ENCODE data around the gene IGSF21. TPM values are rescaled to one million over a fixed set of nuclear protein-coding genes. Genes with fewer than 3 reads are reported as not detected.

The IGSF21 gene
- total and polyA plus RNA-seq, 2 donors (not counting 1 experiment from before 2014, with no cell fraction given) = not detected

- H3K4me1 Mint-ChIP-seq = no peaks in the 10 kb centered on the region
Observed at GRCh38 chr1:18325136-18325535, 217.5 kb downstream of the IGSF21 start.

More at GRCh38 chr1:18325136-18325535, 217.5 kb downstream of the IGSF21 start:
- H3K4me3 Mint-ChIP-seq = no peak overlapping the region
- no peak overlapping the region for H3K27ac Mint-ChIP-seq
- H3K27me3 ChIP-seq (replicated peaks in 1 of 4; ENCODE audit: control extremely low read depth in 1 of 4, control insufficient read depth in 3 of 4, insufficient read depth in 4 of 4, low read length in 3 of 4) = peaks cover 0 to 2% (median 0%) of the 10 kb centered on the region in 4 experiments
- no peak overlapping the region for H3K27ac ChIP-seq (ENCODE audit: low read length in 2 of 2)
- TF ChIP-seq EZH2 (IDR thresholded peaks at IDR 0.05; ENCODE audit: borderline replicate concordance, insufficient read depth, low read depth, low read length, poor library complexity, severe bottlenecking) (no peak), CTCF (IDR thresholded peaks at IDR 0.05) (no peak)
- H3K27me3 Mint-ChIP-seq = peaks cover 21% of the 10 kb centered on the region
- H3K4me2 ChIP-seq (replicated peaks; ENCODE audit: low read depth, low read length, poor library complexity, severe bottlenecking) = no peak overlapping the region
- no peaks in the 10 kb centered on the region for H3K4me1 ChIP-seq (ENCODE audit: control insufficient read depth in 2 of 2, insufficient read depth in 2 of 2, low read length in 2 of 2)
- H3K9ac ChIP-seq (ENCODE audit: low read length) = no peak overlapping the region
- H3K36me3 ChIP-seq (replicated peaks in 1 of 2; ENCODE audit: control extremely low read depth in 1 of 2, control insufficient read depth in 1 of 2, extremely low read depth in 1 of 2, insufficient read depth in 2 of 2, low read length in 1 of 2) = no peaks in the 10 kb centered on the region
- H3K4me3 ChIP-seq (ENCODE audit: control extremely low read depth in 1 of 5, extremely low read depth in 1 of 5, insufficient read depth in 1 of 5, low read depth in 2 of 5, low read length in 4 of 5) = no peak overlapping the region
- H3K79me2 ChIP-seq (ENCODE audit: control insufficient read depth, insufficient read depth, low read length) = no peaks in the 10 kb centered on the region
- H2AFZ ChIP-seq (ENCODE audit: insufficient read depth, low read depth, low read length, poor library complexity, severe bottlenecking) = no peak overlapping the region
- WGBS (ENCODE audit: insufficient coverage) = 86% methylated on average over 6 of the region's 7 CpGs
- ChIA-PET CTCF (no interaction called here), POLR2A (no interaction called here)
- intact Hi-C loops (cut with micrococcal nuclease) = no loop called here
- peaks cover 0 to 6% (median 0%) of the 10 kb centered on the region in 3 donors for H3K9me3 ChIP-seq (ENCODE audit: control extremely low read depth in 1 of 3, control insufficient read depth in 2 of 3, insufficient read depth in 1 of 3, low read length in 2 of 3)
- no peak for ATAC-seq (ENCODE audit: low read depth)
- no peaks in the 10 kb centered on the region for H3K9me3 Mint-ChIP-seq (ENCODE audit: insufficient read depth)
- no peak for DNase-seq
- no peaks in the 10 kb centered on the region for H4K20me1 ChIP-seq (ENCODE audit: control insufficient read depth, insufficient read depth, low read length, poor library complexity, severe bottlenecking)
